DMS153 treated with DMSO at 0.1 percent for 48 hours (cell line): ENCODE data around the gene TAB2.
"Not testable (repeated sequence)": the region's sequence is repeated elsewhere in the genome, so short reads cannot be mapped to it uniquely, and the experiment has no call there.

Source experiments
- DNase-seq: peaks from one replicate; lab custom pipeline; 2025; ENCODE audit not compliant: unreplicated experiment; lab: John Stamatoyannopoulos, UW

TAB2 gene

DNA sequence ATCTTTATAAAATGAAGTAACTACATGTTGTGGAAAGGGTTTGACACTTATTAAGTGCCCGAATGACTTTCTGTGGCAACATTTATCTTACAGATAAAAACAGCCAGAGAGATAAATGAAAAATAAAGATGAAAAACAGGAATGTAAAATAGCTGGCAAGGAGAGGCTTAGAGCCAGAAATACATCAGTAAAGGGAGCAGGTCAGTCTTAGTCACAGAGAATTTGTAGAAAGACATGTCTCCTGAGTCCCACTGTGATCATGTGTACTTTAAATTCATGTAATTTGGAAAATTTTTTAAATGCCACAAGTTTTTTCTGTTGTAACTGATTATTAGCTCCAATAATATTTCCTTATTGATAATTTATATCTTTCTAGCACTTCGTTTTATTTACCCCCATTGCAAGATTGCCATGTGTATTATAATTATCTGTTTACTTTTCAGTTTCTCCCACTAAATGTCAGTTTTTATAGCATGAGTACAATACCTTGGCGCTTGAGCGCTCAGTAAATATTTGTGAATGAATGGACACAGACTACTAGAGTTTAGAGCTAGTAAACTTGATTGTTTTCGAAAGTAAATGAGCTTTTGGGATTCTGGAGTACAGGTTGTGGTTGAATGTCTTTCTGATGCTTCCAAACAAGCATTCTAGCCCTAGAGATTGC, 15.2 kb downstream of the TAB2 start:
- DNase-seq: peak; percentile 65

DNA sequence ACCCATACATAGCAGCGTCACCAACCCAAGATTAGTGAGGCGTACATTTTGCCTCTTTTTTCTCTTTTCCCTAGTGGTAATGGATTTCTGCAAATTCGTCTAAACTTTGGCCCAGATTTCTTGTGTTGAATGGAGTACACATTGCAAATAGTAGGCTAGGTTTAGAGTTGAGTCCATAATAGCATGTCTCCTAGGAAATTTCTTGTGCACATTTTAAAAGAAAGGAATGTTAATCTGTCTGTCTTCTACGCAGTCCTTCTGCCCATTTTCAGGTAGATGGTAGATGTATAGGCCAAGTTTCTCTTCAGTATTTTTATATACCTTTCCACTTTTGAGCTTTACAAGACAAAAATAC, 15.7 kb downstream of the TAB2 start:
- no peak for DNase-seq

DNA sequence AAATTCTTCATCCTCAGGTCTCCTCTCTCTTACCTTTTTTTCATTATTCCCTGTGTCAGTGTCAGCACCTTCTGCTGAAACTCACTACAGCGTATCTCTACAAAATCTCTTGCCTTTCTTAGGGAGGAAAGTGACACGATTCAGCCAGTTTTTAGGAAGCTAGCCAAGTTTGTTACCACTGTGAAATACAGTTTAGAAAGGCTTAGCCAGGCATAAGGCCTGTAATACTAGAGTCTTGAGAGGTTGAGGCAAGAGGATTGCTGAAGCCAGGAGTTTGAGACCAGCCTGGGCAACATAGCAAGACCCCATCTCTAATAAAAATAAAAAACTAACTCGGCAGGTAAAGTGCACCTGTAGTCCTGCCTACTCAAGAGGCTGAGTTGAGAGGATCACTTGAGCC, 16.7 kb downstream of the TAB2 start:
- no peak for DNase-seq

DNA sequence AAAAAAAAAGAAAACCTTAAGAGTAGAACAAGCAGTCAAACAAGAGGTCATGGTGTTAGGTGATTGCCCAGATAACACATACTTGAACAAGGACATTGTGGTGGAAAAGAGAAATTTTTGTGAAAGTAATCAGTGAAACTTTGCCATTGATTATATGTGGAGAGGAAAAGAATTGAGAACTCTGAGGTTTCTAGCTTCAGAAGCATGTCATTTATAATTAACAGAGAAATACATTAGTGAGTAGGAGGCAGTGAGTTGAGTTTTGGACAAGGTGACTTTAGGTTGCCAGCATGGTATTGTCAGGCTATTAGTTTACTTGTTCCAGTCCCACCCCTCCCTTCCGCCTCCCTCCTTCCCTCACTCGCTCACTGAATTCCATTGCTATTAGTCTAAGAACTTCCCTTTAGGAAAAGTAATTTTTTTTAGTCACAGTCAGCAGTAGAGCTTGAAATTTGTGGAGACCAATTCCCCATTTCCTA, 17.2 kb downstream of the TAB2 start:
- no peak for DNase-seq

DNA sequence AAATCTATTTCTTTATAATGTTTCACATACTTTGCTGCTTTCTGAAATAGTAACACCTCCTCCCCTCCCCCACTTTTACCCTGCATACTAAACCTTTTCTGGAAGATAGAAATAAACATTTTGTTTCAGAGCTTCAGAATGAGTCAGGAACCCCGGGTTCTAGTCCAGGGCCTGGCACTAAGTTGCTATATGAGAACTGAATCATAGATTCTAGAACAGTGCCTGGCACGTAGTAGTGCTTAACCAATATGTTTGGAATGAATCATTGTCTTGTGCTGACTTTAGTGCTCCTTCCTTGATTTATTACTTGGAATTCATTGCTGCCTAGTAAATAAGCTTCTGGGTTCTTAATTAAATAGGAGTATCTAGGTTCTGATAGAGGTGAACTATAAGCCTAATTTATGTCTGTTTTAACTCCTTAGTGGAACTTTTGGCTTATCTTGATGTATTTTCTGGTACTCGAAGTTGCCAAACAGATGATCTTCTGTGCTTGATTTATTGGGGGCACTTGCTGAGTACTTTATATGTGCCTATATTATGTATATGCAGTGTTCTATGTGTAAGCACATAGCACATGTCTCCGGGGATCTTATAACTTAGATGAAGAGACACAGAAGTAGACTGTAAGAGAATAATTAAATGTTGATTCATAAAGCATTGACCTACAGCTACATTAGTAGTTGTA, 18.6 kb downstream of the TAB2 start:
- DNase-seq: no peak

DNA sequence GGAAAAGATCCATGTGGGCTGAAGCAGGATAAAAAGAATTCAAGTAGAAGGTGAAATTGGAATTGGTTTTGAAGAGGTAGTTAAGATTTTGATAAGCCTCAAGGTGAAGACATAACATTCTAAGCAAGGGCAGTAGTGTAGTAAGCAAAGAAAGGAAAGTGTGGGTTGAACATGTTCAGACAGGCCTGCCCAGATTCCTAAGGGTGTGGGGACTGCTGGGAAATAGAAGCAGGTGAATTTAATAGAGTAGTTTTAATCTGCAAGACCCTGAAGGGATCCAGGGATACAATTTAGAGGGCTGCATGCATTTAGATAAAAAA, 19.1 kb downstream of the TAB2 start:
- DNase-seq: no peak

DNA sequence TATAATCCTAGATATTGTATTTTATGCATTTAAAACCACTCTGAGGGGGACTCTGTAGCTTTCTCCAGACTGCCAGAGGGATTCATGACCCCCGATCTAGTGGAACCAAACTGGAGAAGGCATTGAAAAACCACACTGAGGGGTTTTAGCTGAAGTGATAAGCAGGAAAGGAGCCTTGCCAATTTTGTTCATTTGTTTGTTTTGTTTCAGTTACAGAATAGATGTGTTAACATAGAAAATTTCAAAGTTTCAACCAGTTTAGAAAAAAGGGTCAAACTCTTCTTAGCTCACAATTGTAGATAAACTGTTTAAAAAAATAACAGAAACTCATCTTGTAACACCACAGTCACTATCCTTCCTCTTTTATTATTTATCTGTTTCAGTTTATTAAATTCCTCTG, 19.8 kb downstream of the TAB2 start:
- DNase-seq: no peak

DNA sequence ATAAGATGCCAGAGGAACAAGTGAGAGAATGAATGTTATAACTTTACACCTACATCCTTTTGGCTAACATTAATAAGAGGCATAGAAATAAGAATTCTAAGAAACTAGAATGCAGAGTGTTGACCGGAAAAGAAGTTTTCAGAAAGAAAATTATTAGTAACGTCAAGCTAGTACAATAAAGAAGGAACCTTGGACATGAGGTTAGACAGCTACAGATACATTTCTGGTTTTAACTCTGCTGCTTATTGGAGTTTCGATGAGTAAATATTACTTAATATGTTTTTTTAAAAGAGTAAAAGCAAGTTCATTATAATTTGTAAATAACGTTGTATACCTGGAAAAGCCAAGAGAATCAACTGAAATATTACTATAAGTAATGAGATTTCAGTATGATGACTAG, 22.7 kb downstream of the TAB2 start:
- DNase-seq: no peak

DNA sequence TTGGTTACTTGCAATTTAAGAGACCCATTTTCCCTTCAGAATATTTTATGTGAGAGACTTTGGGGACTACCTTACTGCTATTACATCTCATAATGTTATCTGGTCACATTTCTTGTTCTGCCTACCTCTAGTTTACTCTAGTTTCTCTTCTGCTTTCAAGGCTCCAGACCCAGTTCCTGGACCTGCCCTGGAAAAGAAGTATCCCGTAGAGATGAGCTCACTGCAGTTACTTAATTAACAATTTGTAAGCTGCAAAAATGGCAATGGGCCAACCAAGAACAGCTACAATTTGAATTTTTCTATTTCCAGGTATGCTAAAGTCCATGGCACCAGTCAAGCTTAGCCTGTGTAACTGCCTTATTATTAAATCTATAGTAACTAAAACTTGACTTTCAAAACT, 25.0 kb downstream of the TAB2 start:
- no peak for DNase-seq

DNA sequence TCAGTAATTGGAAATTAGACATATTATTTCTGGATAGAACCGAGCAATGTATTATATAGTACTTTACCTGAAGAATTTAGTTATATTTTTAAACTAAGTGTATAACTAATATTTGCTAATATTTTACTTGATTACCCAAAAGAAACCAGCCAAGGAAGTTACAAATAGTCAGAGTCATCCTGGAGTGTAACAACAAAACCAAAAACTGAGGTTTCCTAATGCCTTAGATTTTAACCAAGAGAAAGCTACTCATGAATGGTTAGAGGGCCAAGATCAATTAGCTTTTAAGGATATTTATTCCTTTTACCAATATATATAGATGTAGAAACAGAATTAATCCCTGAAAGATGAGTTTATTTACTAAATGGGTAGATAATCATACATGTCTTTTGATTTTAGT, 26.0 kb downstream of the TAB2 start:
- DNase-seq: no peak

DNA sequence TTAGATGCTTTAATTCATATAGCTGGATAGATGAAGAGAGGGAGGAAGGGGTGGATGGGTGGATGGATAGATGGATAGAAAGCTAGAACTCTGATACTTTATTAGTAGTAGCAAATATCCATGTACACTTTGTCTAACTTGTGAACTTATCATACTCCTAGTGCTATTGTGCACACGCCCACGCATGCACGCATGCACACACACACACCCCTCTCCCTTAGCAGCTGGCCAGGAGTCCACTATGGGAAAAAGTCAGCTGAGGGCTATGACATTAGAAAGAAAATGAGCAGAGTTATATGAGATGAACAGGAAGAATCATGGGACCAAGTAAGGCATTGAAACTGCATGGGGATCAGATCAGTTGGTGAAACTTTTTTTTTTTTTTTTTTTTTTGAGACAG, 28.6 kb downstream of the TAB2 start:
- no peak for DNase-seq

DNA sequence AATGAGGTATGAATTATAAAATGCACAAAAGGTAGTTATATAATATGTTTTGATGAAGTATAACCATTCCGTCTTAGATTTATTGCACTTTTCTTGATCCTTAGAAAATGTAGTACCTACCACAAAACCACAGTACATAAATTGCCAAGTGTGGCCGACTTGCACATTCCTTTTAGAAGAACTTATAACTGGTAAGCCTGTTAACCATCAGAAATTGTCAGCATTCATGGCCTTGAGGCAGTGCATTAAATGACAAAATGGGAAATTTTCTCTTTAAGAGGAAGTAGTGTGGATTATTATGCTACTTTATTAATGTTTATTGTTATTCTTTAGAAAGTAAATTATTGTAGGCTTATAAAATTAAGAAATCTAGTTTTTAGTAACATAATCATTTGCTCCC, 29.6 kb downstream of the TAB2 start:
- DNase-seq: no peak

DNA sequence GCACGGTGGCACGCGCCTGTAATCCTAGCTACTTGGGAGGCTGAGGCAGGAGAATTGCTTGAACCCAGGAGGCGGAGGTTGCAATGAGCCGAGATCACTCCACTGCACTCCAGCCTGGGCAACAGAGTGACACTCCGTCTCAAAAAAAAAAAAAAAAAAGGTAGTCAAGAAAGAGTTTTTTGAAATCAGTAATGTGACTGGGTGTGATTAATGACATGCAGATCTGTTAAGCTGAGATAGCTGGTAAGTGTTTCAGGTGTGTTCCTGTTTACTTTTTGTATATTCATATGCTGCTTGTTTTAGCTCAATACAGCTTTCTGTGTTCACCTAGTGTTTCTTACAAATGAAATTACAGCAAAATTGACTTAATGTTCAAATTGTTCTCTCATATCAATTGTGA, 31.8 kb downstream of the TAB2 start:
- DNase-seq: not testable (repeated sequence)

DNA sequence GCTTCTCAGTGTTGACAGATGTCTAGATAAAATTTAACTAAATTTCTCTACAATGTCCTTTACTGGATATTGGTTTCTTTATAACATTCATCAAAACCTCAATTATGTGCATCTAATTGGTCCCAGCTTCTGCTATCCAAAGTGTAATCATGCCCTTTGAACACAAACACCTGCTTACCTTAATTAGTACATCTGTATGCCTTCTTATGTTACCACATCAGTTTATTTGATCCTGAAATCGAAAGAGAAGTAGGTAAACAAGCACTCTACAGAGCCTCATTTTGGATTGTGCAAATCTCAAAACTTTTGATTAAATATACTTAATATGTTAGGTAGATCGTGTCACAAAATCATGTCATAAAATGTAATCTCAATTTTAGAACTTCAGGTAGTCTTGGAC, 36.5 kb downstream of the TAB2 start:
- DNase-seq: no peak

DNA sequence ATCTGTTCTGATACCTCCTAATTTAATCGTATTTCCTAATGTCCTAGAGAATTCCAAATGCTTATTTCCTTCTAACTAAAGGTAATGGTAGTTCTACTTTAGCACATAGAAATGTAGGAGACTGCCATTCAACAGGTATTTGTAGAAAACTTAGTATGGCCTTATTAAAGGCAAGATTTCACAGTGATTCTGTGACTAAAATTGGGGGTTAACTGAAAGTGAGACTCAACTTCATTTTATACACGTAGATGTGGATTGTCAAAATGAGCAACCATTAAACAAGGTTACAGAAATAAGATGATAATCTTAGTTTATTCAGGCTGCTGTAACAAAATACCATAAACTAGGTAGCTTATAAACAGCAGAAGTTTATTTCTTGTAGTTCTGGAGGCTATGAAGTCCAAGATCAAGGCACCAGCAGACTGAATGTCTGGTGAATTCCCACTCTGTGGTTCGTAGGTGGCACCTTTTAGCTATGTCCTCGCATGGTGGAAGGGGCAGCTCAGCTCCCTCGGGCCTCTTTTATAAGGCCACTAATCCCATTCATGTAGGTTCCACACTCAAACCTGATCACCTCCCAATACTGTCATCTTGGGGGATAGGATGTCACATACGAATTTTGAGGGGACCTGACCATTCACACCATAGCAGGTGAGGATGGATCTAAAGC, 38.7 kb downstream of the TAB2 start:
- no peak for DNase-seq

DNA sequence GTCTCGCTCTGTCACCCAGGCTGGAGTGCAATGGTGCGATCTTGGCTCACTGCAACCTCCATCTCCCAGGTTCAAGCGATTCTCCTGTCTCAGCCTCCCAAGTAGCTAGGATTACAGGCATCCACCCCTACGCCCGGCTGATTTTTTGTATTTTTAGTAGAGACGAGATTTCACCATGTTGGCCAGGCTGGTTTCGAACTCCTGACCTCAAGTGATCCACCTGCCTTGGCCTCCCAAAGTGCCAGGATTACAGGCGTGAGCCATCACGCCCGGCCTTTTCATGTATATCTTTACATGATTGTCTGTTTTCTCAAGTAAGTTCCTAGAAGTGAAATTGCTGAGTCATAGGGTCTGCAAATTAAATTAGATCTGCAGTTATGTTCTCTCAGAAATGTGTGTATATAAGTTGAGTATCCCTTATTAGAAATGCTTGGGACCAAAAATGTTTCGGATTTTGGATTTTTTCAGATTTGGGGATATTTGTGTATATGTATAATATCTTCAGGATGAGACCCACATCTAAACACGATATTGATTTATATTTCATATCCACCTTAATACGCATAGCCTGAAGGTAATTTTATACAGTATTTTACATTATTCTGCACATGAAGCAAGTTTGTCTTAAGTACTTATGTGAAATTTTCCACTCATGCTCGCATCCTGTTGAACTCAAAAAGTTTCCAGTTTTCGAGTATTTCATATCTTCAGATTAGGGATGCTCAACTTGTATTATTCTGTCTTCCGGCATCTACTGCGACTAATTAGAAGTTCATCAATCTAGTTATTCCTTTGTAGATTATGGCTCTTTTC, 40.4 kb downstream of the TAB2 start:
- DNase-seq: no peak

DNA sequence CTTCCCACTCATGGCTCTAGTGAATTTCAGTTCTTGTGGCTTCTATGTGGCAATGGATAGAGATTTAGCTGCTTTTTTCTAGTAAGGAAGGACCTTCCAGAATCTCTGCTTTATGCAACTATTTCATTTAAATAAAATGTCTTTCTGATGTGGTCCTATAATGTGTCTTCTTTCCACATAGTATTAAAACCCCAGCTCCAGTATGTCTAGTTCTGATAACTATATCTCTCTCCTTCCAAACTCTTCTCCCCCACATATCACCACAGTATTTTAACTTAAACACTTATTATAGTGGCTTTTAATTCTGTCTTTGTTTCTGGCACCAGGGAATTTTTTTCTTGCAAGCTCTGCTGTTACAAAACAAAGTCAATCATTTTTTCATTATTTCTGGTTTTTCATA, 41.9 kb downstream of the TAB2 start:
- DNase-seq: no peak

DNA sequence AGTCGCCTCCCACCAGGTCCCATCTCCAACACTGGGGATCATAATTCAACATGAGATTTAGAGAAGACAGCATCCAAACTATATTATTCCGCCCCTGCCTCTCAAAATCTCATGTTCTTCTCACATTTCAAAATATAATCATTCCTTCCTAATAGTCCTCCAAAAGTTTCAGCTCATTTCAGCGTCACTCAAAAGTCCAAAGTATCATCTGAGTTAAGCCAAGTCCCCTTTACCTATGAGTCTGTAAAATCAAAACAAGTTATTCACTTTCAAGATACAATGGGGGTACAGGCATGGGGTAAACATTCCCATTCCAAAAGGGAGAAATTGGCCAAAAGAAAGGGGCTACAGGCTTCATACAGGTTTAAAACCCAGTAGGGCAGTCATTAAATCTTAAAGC, 43.0 kb downstream of the TAB2 start:
- DNase-seq: no peak

DNA sequence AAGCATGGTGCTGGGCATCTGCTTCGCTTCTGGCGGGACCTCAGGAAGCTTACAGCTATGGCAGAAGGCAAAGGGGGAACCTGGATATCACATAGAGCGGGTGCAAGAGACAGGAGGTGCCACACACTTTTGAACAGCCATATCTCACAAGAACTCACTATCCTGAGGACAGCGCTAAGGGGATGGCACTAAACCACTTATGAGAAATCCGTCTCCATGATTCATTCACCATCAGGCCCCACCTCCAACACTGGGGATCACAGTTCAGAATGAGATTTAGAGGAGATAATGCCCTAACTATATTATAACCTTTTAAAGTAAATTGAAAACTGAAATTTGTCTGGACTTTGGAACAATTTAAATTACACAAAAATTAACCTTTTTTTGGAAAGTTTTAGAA, 44.8 kb downstream of the TAB2 start:
- no peak for DNase-seq

DNA sequence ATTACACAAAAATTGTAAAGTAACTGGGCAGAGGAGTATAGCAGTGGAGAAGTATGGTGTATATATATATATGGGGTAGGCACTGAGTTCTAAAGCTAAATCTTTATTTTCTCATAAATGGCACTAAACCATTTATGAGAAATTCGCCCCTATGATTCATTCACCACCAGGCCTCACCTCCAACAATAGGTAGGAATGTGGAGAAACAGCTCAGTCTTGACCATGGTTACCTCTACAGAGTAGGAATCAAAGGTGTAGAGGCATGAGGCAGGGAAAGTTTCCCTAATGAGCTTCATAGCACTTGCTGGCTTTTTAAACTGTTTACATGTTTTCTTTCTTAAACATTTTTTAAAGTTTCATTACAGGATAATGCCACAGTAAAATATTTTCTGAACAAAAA, 45.6 kb downstream of the TAB2 start:
- no peak for DNase-seq

DNA sequence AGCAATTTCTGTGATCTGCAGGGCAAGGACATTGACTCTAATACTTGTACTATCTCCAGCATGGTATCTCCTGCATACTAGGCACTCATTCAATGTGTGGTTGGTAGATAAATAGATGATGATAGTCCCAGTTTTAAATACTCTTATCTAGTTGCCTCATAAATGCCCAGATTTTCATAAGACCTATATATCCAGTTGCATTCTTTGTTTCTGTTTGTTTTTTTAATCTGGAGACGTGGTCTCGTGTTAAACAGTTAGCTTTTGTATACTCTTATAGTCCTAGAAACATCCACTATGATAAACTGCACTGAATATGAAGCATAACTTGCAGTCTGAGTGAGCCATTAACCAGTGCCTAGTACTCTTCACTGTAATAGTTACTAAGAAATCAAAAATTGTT, 47.0 kb downstream of the TAB2 start:
- DNase-seq: no peak

DNA sequence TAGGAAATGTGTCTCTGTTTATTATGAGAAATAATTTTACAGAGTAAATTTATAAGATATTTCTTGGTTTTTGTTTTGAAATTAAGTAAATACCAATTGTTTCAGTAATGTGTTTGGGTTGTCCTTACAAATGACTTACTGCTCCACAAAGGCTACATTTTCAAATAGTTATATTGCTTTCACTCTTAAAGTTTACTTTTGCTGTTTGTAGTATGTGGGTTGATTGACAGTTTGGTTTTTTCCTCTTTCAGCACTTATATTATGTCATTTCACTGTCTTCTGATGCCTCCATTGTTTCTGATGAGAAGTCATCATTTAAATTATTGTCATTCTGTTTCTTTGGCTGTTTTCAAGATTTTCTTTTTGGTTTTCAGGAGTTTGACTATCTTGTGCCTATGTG, 47.7 kb downstream of the TAB2 start:
- DNase-seq: no peak
